ENCODE results near the gene TCF12.

- TF ChIP-seq POLR2AphosphoS5 (IDR thresholded peaks at IDR 0.05; ENCODE audit: low read depth), result no peak
- no peak for TF ChIP-seq CTCF (IDR thresholded peaks at IDR 0.05; ENCODE audit: insufficient read depth, low read length)
Observed at GRCh38 chr15:57245714-57246113, 327.3 kb downstream of the TCF12 start.

Data from HL-60 (cell line).